GM10266 (cell line): ENCODE measurements around the gene CRY2.
A peak's percentile ranks its signal among the peaks of the same experiment; 100 is the strongest.

Source experiments
- DNase-seq: peaks from one replicate; pipeline ENCODE4 v3.0.0; 2012; ENCODE audit errors: extremely low spot score
- CTCF ChIP-seq: IDR thresholded peaks from 2 replicates; pipeline ENCODE4 v1.5.1; 2012; ENCODE audit warnings: mild to moderate bottlenecking, low read depth; ENCODE audit not compliant: control insufficient read depth, insufficient read depth; ENCODE audit errors: missing control alignments

The CRY2 gene

GRCh38 chr11:45918962-45919675, 71.8 kb downstream of the CRY2 start:
- no peak for DNase-seq
- no peak for TF ChIP-seq CTCF

GRCh38 chr11:45919806-45920530, 72.7 kb downstream of the CRY2 start:
- no peak for TF ChIP-seq CTCF
- no peak for DNase-seq

GRCh38 chr11:45920531-45921477, 73.5 kb downstream of the CRY2 start:
- TF ChIP-seq CTCF: no peak
- no peak for DNase-seq

- TF ChIP-seq CTCF: no peak
- no peak for DNase-seq
These were observed 74.5 kb downstream of the CRY2 start for GRCh38 chr11:45921561-45922424.

- peak; percentile 57 for DNase-seq
- no peak for TF ChIP-seq CTCF
These were observed 75.3 kb downstream of the CRY2 start, which contains the start of gene LARGE2 for GRCh38 chr11:45922425-45923082. Gene LARGE2 (plus strand): TSS chr11:45922656. CDS start chr11:45922883, 227 bp downstream.
